Effector CD8-positive, alpha-beta T cell (primary cell): Measurements from ENCODE around the gene DSTN.

Experiments
- DNase-seq: peaks from one replicate; lab custom pipeline; 2025; lab: John Stamatoyannopoulos, UW

DSTN gene

DNA sequence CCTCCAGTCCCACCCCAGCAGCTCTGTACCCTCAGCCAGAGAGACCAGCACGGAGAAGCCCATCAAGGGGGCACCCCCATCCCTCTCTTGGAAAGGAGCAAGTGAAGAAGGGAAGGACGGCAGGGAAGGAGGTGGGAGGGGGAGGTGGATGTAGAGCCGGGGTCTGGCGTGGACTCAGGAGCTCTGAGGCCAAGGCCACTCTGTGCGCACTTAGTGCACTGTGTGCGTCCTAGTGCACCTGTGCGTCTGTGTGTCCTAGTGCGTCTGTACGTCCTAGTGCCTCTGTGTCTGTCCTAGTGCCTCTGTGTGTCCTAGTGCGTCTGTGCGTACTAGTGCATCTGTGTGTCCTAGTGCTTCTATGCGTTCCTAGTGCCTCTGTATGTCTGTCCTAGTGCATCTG lies 54.2 kb downstream of the DSTN start:
- DNase-seq: no peak

DNA sequence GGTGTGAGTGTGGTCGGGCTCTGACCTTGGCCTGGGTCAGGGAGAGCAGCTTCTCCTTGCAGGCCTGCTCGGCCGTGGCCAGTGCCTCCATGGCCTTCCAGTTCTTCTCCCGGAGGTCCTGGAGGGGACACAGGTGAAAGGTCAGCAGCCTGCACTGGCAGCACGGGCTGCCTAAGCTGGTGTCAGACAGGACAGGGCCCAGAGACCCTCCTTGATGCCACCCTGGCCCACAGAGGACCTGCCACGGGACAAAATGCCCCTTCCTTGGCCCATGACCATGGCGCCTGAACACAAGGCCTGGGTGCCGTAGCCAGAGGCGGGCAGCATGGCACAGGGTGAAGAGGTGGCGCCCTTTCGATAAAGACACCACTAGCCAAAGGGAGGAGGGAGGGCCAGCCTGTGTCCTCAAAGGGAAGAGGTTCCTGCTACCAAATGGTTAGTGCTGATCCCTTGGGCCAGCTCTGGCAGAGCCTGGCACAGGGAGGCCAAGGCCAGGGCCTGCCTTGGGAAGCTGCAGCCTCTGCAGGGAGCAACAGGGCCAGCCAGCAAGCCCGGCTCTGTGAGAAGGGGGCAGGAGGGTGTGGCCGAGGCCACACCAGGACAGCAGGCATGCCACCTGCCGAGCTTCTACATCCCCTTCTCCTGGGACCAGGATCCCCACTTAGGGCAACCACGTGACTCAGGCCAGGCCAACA lies 54.8 kb downstream of the DSTN start:
- no peak for DNase-seq

DNA sequence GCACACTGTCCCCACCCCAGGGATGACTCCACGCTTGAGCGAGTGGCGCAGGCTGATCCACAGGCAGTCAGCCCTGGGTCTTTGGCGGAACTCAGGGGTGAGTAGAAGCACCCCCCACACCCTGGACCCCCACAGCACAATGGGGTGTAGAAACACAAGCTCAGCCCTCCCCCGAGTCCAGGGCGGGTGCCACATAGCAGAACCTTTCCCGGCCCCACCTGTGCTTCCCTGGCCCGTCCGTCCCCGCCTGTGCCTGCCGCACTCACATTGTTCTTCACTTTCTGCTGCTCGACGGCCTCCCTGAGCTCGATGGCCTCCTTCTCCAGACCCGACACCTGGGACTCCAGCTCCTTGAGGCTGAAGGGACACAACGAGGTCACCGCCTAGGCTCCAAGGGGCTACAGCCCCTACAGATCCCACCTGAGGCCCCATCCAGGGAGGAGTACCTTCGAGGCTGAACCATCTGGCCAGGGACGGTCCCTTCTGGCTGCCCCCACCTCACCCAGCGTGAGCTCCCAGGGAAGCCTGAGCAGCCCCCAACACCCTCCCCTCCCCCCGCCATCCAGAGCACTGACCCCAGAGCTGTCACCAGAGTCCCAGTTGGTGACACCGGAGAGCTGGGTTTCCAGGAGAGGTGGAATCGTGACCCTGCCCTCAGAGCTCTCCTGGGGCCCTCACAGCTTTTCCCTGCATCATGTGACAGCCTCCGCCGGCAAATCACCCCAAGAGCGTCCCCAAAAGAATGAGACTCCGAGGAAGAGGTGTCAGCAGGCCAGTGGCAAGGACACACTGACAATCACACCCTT lies 55.6 kb downstream of the DSTN start:
- no peak for DNase-seq

DNA sequence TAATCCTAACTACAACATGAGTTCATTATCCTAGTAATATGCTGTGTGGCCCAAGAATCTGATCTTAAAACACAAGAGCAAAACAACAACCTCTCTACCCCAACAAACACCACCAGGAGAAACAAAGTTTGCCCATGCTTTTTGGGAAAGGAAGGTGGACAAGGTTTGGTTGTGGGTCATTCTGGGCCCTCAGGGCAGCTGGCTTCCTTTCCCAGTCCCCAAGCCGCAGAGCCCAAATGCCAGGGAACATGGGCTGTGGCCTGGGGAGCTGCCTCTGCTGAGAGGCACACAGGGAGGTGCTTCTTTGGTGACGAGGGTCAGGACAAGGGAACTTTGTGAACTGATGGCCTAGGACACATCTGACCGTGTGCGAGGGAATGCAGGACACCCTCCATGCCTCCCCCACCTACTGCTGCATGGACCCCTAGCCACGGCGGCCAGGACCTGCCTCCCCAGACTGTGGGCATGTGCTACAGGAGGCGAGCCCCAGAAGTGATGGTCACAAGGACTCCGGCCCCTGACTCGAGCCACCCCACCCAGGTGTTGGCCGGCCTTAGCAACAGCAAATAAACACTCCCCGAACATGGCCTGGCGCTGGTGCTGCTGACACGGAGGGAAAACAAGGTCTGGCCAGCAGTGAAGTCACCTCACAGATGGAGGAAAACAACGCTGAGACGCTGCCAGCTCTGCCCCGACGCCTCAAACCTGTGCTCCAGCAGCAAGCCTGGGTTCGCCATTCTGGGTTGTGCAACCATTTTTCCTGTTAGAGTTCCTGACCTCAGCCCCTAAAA lies 56.5 kb downstream of the DSTN start:
- no peak for DNase-seq

DNA sequence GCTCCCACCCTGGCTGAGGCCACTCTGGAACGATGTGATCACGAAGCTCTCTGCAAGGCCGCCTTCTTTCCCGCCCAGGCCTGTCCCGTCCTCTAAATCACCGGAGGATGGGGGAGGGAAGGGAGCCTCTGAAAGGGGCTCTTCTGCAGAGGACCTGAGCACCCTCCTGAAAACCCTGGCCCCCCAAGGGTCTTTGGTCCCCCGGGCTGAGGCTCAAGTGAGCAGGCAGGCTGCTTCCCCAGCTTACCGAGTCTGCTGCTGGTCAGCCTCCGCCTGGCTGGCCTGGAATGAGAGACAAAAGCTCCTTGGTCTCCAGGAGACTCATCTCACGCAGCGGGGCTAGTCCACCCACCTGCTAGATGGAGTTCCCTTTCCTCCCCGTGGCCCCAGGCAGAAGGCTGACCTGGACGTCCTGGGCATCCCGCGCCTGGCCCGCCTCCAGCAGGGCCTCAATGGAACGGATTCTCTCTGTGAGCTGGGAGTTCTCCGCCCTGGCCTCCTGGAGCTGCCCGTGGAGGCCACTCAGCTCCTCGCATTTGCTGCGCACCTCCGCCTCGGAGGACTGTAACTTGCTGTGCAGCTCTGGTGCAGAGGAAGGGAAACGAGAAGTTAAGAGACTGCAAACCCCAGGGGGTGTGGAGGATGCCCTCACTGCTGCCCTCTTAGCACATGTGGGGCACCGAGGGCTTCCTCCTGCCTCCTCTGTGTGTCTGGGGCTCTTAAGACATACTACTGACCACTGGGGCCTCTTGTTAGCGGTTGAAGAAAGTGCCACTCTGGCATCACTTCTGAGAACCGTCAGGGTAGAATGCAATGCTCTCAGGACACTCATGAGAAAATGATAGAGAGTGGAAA lies 57.5 kb downstream of the DSTN start:
- no peak for DNase-seq

DNA sequence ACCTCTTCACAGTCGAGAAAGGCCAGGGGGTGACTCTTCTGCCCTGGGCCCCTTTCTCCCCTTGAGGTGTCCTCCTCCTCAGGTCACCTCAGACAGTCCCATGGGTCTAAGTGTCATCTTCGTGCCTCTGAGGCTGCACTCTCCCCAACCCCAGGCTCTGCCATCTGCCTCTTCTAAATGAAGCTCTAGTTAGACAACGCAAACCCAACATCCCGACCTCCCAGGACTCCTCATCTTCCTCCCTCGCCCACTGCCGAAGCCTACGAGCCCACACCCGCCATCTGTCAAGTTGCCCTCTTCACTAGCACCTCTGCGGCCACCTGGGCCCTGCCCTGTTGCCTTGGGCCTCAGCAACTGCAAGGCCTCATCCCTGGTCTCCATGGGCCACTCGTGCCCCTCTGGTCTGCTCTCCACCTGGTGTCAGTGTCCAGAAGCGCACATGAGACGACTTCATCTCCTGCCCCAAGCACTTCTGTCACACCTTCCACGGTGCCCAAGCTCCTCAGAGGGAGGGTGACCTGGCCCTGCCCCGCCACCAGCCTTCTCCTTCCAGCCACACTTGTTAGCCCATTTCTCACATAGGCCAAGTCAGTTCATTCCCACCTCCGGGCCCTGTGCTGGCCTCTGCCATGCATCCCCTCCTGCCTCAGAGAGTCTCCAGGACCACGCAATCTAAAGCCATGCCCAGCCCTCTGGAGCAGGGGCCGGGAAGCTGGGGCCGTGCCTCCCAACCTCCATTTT lies 58.4 kb downstream of the DSTN start:
- no peak for DNase-seq

DNA sequence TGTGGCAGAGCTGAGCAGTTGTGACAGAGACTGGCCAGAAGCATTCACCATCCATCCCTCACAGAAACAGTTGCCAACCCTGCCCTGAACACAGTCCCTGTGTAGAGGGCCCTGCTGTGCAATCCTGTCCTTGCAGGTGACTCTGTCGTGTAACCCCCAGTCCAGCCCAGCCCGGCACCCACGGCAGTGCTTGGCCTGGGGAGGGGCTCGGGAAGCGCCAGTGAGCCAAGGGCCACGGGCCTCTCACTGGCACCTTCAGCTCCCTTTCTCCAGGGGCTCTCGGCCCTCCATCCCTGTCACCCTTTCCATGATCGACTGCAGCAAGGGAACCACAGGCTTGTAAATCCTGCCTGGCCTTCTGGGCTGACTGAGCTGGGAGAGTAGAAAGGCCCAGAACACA lies 59.1 kb downstream of the DSTN start:
- DNase-seq: no peak

DNA sequence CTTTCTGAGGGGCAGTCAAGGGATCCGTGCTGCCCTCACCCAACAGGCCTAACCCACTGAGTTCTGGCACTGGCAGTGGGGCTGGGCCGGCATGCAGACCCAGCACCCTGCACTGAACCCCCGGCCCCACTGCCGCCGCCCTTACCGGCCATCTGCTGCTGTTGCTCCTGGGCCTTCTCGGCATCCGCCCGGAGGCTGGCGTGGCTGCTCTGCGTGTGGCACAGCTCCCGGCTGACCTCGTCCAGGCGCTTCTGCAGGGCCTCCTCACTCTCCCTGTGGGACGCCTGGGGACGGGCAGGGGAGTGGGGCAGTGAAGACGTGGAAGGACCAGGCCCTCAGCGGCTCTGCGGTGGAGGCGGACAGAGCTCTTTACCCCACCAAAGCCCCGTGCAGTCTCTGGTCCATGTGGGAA lies 59.8 kb downstream of the DSTN start:
- no peak for DNase-seq

DNA sequence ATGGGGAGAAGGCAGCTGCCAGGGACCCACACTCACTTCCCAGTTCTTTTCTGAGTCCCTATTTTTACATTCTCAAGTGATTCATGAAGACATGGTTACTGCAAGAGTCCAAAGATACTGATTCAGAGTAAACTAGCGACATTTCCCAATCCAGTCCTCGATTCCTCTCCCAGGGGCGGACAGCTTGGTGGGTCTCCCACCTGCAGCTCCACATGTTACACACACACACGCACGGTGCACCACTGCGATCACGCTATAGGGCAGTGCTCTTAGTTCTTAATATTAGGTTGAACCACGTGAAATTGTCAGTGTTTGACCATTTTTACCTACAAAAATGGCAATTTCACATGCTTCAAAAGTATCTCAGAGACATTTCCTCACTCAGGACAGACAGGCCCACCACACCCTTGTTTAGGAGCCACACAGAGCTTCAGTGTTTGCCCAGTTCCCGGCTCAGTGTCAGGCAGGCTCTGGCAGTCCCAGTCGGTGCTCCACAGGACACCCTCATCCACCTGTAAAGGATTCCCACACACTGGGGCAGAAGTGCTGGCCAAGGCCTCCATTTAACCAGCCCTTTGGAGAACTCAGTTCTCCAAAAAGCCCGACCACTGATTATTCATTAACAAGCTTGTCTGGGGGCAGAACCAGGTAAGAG lies 60.4 kb downstream of the DSTN start:
- DNase-seq: no peak

DNA sequence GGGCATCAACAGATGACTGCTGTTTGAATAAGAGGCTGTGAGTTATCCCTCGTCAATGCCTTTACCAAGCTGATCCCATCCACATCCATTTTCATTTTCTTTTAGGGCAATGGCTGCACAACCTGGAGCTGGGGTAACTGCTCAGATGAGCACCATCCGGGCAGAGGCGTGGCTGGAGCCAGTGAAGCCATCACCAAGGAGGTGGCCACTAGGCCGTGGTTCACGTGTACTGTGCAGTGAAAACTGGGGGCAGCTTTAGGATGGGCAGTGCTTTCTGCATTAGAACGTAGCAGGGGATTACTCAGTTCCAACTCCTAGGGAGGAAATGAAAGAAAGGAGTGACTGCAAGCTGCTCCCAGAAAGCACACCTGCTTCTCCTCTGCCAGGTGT lies 60.9 kb downstream of the DSTN start:
- no peak for DNase-seq

DNA sequence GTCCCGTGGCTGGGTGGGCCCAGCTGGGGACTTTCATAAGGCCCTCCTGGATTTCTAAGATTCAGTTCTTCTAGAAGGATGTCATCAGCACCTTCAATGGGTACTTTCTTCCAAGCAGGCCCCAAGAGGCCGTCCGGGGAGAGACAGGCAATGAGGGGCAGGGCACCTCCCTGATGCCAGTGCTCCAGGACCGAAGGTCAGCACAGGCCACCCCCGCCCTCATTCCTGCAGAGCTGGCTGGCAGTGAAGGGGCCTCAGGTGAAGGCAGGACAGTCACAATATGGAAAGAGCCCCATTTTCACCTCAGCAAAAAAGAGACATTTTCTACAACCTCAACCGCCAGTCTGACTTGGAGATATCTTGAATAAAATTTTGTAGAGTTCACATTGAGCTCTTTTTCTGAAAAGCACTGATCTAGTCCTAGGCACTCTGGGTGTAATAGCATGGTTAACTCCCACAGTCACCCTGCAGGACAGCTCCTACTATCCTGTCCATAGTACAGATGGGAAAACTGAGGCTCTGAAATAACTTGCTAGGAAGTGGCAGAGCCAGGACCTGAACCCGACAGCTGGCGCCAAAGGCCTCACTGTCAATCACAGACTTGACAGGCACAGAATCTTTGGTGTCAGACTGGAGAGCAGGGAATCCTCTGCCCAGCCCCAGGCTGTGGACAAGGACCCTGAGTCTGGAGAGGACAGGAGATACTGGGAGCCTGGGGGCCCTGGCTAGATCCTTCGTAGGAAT lies 61.9 kb downstream of the DSTN start:
- no peak for DNase-seq

DNA sequence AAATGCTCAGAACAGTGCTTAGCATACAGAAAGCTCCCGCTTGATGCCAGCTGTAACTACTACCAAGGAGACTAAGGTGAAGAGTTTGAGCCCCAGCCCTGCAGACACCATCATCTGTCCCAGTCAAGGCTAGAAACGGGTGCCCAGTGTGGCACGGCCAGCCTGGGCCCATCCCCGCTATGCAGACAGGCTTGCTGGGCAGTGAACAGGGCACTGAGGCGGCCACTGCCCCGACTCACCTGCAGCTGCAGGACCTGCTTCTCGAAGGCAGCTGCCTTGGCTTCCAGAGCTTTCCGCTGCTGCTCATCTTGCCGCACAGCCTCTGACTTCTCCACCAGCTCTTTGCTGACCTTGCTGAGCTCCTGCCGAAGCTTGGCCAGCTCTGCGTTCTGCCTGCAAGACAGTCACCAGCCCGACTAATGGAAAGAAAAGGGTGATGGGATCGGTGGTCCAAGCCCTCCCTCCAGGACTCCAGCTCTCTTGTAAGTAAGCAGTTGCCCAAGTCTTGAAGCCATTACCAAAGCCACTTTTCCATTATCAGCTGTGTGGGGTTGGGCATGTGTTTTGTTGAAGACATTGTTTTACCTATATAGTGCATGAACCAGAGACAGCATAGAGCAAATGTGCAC lies 63.5 kb downstream of the DSTN start:
- DNase-seq: no peak

DNA sequence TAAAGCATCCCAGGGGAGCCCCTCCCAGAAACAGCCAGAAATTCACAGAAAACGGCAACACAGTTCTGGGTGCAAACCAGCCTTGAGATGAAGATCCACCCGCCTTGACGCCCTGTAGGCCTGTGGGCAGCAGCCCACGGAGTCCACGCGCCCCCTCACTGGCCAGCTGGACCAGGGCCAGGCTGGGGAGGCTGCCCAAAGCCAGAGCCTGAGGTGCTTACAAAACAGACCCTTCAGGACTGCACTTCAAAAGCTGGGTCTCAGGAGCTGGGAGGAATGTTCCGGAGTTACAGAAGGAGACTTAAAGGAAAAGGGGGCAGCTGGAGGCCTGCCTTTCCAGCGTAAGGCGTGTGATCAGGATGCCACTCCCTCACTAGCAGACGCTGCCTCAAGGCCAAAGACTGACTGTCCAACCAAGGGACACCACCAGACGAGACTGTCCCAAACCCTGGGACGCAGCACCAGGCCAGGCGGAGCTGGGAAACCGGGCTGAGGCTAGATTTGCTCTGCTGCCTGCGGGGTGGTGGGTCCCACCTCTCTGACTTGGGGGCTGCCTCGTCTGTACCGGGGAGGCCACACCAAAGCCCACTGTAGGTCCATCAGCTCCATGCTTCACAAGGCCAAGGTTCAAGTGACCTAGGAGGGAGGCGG lies 64.1 kb downstream of the DSTN start:
- DNase-seq: no peak

DNA sequence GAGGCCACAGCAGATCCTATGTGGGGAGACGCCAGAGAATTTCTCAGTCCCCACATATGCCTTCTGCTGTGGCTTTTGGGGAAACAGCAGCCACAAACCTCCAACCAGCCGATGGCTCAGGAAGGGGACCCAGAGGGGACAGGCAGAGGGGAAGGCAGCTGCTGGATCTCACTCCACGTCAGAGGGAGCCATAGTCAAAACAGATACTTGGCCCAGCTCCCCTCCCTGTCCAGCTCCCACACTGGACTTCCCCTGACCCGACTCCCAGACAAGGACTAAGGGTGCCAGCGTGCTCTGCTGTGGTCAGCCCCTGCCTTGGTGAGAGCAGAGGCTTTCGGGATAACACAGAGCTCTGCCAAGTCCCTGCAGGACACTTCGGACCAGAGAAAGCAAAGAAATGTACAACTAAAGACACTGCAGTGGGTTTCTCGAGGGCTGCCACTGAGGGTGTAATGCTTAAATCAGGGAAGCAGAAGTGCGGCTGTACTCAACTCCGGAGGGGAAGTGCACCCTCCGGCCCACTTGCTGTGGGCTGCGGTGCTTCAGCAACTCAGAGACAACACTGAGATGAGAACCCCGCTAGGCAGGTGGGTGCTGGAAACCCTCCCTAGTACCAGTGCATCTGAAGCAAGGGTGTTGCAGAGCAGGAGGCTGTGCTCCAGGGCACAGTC lies 64.9 kb downstream of the DSTN start:
- DNase-seq: no peak

DNA sequence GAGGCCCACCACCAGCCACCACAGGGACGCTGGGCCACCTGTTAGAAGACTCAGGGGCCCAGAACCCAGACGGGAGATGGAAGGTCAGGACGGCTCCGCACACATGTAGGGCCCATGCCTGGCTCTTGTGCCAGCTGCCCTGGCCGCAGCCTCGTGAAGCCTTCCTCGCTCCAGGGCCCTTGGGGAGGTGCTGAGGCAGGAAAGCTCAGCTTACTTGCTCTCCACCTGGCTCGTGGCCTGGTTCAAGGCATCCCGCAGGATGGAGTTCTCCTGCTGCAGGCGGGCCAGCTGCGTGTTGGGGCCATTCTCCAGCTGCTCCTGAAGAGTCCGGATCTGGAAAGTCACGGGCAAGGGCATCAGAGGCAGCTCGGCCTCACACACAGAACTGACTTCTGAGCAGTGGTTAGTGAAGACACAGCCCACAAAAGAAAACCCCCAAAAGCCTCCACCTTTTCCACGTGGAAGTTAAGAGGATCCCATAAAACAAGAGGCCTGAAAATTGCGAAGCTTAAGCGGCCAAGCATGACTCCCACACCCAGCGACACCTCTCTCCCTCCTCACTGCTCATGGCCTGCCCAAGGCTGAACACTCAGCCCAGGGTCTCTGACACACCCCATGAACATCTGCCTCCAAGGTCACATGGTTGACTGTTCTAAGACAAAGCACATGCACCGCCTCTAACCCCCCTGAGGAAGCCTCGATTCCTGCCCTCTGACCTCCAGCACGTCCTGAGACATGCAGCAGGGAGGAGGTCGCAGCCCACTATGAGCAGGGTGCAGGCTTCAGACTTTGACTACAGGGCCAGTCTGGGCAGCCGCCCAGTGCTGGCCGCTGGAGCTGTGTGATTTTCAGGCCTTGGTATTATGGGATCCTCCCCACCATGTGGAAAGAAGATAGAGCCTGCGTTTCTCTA lies 65.7 kb downstream of the DSTN start:
- no peak for DNase-seq

DNA sequence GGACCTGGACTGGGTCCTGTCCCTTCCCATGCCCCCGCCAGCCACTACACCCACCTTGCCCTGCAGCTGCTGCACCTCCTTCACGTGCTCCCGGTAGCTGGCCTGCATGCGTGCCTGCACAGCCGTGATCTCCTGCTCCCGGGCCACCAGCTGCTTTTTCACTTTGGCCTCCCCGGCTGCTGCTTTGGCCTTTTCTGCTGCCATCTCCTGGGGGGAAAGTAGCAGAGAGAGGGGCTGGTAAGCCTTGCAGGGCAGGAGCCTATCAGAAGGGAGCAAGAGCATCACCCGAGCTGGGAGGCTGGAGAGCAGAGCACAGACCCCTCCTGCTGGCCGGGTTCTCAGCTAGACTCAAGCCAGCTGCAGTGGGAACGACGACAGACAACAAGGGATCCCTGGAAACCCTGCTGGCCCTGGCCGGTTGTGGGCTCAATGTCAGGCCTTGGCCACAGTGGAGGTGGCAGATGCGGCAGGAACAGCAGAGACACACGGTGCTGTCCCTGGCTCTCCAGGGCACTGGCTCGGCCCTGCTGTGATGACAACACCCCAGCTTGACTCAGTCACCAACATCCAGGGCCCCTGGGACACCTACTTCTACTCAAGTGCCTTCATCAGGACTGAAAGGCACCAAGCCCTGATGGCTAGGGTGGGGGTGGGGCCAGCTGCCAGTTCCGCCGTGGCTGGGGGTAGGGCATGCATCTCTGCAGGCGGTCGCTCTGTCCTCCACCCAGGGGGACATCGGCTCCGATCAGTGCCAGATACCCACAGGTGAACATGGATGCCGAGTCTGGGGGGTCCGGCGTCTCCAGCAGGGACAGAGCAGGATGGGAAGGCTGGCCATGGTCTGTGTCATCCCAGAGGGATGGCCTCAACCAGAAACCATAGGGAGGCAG lies 66.9 kb downstream of the DSTN start:
- no peak for DNase-seq
